ENCODE measurements around the gene DIS3L.
"Not testable (repeated sequence)": the region's sequence is repeated elsewhere in the genome, so short reads cannot be mapped to it uniquely, and the experiment has no call there.

The DIS3L gene

GRCh38 chr15:66278056-66278455, 15.3 kb upstream of the DIS3L start:
- DNase-seq = no peak

- DNase-seq = no peak
Measured at GRCh38 chr15:66278671-66279070, 14.7 kb upstream of the DIS3L start.

DNA sequence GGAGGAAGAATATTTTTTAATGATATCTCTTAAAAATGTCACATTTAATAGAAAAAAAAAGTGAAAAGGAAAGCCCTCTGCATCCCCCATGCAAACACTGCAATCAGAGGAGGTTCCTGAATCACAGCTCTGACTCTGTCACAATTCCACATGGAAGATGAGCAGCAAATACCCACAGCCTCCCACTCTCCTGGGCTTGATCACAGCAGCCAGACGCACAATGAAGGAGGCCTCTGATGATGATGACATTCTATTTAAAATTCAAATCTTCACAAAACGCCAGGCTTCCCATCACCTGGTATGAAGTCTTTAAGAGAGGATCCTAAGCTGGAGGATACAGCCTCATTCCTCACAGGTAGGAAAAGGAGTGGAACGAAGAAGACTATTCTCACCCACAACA, 9.1 kb upstream of the DIS3L start:
- no peak for DNase-seq

GRCh38 chr15:66285533-66286280, 7.7 kb upstream of the DIS3L start:
- DNase-seq = no peak

DNA sequence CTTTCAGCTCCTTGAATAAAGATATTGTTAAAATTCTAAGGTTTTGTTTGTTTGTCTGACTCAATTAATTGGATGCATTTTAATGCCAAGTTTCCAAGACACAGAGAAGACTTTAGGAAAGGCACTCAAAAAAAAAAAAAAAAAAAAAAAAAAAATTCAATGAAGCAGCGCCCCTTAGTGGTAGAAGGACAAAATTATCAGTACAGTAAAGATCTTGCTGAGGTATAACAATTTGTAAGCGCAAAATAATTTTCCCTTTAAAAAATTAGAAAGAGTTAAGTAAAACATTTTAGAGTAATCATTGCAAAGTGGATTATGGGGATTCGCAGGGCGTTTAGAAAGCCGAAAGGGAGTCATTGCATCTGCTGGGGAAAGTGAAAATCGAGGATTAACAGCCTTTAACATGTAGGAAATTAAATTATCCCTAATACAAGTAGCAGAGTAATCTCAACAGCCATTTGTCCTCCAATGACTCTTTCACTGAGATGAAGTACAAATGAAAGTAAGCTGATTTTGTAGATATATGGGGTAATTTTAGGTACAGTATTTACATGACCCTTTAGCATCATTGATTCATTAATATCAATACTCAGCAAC, 5.8 kb upstream of the DIS3L start:
- DNase-seq = no peak

DNA sequence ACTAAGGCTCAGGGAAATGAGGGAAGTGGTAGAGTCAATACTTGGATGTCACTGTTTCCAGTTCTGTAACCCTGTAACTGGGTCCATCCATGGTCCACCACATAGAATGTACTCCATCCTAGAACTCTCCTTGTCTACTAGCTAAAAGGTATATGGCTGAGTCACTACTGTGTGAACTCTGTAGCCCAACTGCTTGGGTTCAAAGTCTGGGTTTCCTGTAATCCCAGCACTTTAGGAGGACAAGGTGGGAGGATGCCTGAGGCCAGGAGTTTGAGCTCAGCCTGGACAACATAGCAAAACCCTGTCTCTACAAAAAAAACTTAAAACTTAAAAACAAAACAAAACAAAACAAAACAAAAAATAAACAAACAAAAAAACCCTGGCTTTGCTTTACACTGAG, 5.3 kb upstream of the DIS3L start:
- no peak for DNase-seq

DNA sequence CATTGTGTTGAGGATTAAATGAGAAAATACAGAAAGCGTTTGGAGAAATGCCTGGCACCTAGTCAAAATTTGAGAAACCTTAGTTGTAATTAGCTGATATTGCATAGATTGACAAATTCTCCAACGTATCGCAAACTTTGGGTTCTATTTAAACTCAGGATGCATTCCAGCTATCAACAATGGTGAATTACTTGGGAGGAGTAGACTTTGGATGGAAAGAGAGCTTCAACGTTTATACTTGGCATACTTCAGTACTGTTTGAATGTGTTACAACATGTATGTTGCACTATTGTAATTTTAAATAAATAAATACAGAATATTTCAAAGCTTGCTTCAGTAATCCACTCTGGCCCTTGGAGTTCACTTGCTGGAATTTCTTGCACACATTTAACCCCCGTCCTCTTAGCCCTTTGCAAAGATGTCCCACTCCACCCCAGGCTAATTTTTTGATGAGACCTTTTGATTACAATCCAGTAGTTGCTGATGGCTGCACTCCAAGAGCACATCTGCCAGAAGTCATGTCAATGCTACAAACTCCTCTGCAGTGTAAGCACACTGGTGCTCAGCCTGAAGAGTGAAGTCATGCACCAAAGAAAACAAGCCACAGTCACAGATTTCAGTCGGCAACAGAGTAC, 4.7 kb upstream of the DIS3L start:
- DNase-seq = no peak

GRCh38 chr15:66290007-66290406, 3.4 kb upstream of the DIS3L start:
- DNase-seq = no peak

GRCh38 chr15:66290518-66290917, 2.9 kb upstream of the DIS3L start:
- DNase-seq = peak; percentile 41

DNA sequence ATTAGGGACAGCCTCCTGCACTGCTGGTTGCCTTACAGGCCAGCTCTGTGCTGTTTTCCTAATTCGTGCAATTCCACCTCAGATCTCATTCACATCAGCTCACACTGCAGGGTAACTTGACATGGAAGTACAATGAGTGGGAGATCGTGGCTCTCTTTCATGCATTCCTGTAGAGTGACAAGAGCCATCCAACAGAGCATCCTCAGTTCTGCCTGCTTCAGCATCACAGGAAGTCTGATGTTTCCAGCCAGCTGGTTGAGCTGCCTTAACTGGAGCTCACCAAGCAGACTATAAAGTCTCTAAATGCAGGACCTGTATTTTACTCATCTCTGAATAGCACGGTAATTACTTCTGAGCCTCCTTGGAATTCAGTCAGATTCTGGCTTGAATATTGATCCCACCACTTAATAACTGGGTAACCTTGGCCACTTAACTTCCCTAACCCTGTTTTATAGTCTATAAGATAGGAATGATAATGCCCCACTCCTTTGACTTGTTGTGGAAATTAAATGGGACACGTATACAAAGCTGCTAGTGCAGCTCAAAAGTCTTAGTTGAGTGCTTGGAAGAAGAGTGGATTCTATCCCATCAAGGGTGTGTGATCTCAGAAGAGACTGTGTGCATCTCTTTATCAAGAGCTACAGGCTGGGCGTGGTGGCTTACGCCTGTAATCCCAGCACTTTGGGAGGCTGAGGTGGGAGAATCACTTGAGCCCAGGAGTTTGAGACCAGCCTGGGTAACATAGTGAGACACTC, 1.4 kb upstream of the DIS3L start:
- DNase-seq = no peak

GRCh38 chr15:66292571-66293418, 573 bp upstream of the DIS3L start:
- DNase-seq = no peak

DNA sequence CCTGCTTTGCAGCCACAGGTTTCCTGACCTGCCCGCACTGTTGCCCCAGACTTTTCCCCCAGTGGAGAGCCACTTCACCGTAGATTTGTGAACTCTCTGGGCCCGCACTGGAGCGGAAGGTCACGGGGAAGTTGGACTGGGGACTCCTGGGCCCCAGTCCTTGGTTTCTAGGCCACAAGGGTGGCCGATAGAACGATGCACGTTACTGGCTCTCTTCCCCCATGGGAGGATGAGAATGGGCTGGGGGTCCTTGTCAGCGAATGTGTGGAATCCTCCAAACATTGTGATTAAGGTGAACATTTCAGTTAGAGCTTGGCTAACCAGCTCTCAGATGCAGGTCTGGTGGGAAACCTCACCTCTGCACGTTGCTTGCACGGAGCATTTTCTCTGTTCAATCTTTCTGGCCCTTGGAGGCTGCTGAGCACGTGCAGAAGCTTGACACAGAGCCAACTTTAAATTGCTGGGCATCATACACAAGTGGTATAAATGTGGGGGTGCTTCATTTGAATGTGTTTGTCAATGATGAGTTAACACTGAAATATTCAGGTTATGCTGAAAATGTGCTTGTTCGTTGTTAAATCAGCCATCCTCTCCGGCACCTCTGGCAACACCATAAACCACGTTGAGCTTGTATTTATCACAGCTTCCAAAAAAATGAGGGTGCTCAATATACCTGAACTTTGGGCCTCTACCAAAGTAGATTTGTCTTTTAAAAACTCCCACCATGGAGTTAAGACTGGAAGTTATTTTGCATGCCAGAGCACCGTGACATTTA, 976 bp downstream of the DIS3L start:
- DNase-seq = no peak

DNA sequence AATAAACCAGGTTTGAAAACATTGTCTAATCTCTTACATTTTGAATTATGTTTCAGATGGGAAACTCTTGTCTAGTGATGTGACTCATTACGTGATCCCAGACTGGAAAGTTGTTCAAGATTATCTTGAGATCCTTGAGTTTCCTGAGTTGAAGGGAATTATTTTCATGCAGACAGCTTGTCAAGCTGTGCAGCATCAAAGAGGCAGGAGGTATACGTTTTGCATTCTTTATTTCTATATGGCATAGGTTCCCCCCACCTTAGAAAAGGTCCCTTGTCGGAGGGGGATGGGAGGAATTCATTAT, 1.5 kb downstream of the DIS3L start:
- DNase-seq = peak; percentile 9

- no peak for DNase-seq
Measured at GRCh38 chr15:66296186-66296585, 2.8 kb downstream of the DIS3L start.

DNA sequence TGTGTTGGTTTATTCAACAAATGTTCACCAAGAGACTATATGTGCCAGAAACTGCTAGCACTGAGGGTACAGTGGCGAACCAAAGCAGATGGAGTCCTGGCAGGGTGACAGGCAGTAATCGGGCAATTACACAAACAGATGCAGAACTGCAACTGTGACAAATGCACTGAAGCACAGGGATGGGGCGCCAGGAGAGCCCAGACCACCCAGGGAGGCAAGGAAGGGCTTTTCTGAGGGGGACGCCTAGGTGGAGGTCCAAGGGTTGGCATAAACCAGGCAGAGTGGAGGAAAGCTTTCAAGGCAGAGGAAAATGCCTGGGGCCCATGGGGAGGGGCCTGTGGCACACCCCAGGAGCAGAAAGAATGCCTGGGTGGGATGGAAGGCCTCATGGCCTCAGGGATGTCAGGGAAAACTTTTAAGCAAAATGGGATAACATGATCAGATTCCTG, 5.5 kb downstream of the DIS3L start:
- no peak for DNase-seq

DNA sequence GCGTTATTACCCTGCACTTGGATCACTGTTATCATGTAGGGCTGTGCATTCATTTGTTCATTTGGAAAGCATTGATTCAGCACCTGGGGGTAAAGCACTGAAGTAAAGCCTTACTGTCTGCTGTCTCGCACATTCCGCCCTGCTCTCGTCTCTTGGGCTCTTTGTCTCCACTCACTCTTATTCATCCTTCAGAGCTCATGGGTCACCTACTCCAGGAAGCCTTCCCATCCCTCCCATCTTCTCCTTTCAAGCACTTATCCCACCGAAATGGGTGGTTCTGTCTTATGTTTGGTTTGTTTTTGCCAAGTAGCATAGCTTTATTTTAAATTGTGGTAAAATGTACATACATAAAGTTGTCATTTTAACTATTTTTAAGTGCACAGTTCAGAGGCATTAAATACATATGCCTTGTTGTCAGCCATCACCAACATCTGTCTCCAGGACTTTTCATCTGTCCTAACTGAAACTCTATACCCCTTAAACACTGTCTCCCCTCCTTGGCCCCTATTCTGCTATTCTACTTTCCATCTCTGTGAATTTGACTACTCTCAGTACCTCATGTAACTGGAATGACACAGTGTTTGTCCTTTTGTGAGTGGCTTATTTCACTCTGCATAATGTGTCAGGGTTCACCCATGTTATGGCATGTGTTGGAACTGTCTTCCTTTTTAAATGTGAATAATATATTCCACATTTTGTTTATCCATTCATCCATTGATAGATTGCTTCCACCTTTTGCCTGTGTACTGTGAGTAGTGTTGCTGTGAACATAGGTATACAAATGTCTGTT, 9.3 kb downstream of the DIS3L start:
- no peak for DNase-seq

DNA sequence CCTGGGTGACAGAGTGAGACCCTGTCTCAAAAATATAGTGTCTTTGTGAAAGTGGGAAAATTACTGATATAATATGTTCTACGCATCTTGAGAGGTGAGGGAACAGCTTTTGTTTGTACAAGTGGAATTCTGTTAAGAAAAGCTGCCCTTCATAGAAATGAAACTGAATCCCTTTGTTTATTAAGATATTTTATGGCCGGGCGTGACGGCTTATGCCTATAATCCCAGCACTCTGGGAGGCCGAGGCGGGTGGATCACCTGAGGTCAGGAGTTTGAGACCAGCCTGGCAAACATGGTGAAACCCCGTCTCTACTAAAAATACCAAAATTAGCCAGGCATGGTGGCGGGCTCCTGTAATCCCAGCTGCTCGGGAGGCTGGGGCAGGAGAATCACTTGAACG, 11.1 kb downstream of the DIS3L start:
- not testable (repeated sequence) for DNase-seq

DNA sequence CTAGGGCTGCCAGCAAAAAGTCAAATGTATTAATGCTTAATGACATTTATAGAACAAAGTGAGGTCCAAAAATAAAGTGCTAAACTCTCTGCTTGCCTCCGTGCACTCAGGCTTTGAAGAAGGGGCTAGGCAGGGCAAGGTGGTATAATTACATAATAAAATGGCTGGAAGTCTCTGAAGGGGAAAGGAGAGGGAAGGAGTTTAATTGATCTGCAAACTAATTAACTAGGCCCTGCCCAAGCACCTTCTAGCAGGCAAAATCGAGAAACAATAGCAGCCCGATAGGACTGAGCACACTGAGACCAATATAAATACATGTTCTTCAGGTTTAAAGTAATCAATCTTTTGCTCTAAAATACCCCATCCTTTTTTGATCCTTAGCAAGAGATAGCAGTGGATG, 13.0 kb downstream of the DIS3L start:
- DNase-seq = no peak

DNA sequence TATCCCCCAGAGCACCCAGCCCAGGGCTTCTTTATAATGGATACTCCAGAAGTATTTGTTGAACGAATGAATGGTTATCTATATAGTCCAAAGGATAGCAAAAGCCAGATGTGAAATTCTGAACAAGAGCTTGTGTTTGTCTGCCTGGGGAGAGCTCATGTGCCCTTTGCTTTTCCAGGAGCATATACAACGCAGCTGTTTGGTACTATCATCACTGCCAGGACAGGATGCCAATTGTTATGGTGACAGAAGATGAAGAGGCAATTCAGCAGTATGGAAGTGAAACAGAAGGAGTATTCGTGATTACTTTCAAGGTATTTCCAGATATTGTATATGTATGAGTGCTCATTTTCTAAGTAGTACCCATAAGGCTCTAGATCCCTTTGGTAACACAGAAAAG, 15.2 kb downstream of the DIS3L start:
- DNase-seq = no peak

DNA sequence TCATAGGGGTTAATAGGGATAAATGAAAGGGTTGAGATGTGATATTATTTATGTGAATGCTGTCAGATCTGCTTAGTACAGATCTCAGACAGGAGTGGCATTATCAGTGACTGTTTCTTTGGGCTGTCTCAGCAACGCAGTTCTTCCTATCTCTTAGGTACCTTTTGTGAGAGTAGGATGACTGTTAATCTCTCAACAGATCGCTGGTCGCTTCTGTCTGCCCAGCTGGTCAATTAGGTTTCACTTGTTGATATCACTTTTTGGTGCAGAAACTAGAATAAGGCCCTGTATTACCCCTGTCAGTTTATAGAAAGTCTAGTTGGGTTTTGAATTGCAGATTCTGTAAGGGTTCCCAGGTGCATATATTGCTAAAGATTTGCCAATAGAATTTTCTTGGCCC, 16.5 kb downstream of the DIS3L start:
- no peak for DNase-seq

GRCh38 chr15:66310786-66311185, 17.4 kb downstream of the DIS3L start:
- DNase-seq = no peak

All from activated CD4-positive, alpha-beta T cell treated with anti-CD3 and anti-CD28 coated beads, Interleukin-2, Interleukin-6, amounts not matched to agents 100 ng/mL and 50 ng/mL, durations not matched to agents 16 hours and 8 hours (primary cell).